HL-60/S4 treated with retinoic acid at 250 ng/mL for 4 days and 3 days (cell line): ENCODE measurements around the gene SP2.

Experiments used
- in situ Hi-C: fragments of 300-500 bp; cut with MboI; formaldehyde crosslinking; loops from 2 replicates; pipeline ENCODE4 v1.7.0; 2022; ENCODE audit warnings: low sequenced_read_pairs

SP2 gene

DNA sequence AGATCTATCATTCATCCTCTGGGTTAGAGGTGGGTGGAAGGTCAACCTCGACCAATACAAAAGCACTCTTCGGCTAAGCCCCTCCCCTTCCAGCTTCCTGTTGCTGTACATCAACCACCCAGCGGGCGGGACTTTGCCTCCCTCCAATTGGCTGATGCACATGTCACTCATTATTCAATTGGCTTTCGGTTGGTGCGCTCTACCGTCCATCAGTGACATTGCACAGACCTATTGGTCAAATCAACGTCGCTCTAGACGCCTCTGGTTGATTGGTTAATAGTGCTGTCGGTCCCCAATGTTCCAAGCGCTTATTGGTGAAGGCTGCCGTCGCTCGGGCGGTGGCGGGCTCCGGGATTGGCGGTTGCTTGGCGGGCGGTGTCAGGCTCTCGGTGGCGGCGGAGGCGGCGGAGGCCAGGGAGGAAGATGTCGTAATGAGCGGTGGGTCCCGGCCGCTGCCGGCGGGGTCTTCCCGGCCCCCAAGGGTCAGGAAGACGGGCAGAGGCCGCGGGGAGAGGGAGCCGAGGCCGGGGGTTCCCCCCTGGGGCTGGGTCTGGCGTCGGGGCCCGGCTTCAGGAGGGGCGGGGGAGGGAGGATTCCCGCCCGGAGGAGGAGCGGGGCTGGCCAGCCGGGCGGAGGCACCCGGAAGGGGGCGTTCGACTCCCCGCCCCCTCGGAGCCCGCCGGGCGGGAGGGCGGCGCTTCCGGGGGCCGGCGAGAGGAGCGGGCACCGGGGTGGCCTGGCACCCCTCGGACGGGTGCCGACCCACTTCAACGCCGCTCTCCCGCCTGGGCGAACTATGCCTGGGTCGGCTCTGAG, at the start of gene SP2:
Gene SP2 (plus strand): TSS at position 381 of the 816 bp plus-strand sequence. CDS start 51 bp downstream, at position 432.
- in situ Hi-C loops: no loop called here

DNA sequence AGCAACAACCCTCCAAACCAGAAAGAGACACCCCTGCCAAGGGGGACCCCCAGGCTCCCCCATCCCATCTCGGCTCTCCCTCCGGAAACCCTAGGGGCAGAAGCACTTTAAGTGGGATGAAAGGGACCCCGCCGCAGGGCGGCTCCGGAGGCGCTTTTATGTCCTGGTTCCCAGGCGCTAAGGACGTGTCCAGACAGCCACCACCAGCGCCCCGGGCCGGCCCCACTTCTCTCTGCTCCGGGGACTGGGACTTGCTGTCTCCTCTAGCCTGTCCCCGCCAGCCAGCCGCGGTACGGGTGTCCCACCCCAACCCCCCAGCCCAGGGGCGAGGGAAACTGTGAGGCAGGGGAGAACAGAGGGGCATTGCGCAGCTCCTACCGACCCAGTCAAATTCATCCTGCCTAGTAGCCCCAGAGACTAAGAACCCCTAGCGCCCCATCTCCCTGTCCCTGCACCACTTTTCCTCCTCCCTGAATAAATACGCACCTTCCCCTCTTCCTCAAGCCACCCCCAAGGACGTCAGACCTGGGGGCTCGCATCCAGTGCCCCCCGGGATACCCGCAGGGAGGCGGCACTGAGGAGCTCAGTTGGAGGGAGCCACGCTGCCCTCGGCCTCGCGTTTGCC, 49.2 kb upstream of the SP2 start:
- in situ Hi-C loops: no loop called here

DNA sequence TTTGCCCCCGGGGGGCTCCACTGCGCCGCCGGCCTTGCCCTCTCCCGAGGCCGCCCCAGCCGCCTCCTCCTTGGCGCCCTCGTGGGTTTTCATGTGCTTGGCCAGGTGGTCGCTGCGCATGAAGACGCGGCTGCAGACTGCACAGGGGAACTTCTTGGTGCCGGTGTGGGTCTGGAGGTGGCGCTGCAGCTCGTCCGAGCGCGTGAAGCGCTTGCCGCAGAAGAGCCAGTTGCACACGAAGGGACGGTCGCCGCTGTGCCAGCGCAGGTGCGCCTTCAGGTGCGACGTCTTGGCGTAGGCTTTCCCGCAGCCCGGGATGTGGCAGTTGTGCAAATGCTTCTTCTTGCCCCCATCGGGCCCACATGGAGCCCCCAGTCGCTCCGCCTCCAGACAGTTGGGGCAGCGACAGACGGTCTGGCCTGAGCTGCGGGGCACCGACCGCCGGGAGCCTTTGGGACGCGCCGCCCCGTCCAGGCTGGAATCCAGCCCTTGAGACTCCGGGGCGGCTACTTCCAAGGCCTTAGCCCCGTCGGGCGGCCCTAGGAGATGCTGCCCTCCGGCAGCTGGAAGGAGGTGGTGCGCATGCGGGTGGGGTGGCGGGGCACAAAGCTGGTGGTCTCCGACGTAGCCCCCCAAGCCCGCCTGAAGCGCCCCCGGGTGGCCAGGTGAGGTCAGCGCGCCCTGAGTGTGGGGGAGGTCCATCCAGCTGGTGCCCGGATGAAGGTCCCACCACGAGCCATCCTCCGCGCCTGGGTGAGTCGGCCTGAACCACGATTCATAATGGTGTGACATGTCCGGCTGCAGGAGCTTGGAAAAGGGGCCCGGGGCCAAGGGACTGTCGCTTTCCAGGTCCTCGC, 48.5 kb upstream of the SP2 start:
- in situ Hi-C loops: no loop called here

DNA sequence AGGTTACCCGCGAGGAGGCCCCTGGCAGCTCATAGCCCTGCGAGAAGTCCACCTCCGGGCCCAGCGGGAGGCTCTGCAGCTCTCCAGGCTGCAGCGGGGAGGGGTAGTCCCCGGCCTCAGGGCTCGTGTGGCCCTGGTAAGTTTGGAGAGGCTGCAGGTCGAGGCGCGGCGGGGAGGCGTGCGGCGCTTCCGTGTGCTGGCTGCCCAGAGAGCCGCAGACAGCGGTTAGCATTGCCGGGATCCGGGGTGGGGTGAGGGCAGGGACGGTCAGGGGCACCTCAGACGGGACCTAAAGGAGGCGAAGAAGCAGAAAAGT, 47.9 kb upstream of the SP2 start:
- in situ Hi-C loops: no loop called here

DNA sequence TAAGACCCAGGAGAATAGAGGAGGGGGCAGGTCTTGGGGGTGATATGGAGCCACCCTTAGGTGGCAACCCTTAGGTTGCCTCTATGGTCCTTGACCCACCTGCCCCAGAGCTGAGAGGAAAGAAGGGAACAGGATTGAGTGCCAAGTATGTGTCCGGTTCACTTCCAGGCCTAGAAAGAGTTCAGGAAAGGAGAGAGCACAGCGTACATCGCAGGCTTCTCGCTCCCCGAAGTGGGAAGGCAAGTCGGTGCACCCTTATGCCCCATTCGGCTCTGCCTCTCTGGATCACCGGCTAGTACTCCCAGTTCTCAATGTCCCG, 45.7 kb upstream of the SP2 start:
- in situ Hi-C loops: no loop called here

DNA sequence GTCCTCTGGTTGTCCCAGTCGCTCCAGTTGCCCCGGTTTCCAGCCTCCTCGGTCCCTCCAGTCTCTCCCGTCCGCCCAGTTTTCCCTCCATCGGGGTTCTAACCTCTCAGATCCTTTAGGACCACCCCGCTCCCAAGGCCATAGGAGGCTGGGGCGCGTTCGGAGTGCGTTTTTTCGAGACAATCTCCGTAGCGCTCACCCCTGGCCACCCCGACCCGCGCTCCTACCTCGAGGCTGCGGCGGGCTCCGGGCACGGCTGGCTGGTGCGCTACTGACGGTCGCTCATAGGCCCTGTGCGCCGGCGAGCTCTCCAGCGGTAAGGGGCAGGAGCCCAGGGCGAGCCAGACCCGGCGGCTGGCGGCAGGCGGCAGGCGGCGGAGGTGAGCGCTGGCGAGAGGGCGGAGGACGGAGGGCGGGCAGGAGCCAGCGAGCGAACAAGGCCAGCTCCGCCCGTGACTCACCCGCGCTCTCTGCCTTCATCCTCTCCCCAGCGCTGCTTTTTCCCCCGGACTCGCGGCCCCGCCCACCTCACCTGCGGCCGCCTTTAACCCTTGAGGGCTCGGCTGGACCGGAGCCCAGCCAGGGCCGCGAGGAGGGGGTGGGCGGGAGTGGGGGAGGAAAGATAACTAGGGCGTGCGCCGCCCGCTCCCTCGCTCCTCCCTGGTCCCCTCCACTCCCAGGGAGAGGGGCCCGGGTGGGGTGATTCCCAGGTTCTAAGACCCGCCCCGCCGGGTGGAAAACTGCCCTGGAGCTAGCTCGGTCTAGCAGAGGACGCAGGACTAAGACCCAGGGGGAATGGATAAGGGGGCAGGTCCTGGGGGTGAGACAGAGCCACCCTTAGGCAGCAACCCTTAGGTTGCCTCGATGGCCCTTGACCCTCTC, 45.1 kb upstream of the SP2 start, which contains the start of gene SP6:
Gene SP6 (minus strand): TSS at position 472 of the 882 bp plus-strand sequence. CDS start 2,734 bp downstream, outside the sequence.
- in situ Hi-C loops: no loop called here

DNA sequence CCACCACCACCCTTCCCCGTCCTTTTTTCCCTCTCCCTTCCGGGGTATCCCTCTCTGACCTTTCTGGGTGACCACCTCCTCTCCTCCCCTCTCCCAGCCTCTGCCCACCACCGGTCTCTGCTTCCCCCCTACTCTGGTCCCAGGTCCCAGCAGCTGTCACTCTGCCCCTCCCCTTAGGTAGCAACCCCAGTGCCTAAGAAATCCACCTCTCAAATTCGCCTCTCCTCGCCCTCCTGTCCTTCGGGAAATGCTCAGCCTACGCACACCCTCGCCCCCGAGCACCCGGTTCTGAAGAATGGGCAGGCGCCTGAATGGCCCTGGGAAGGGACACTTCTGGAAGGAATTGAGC, 44.3 kb upstream of the SP2 start:
- in situ Hi-C loops: no loop called here

DNA sequence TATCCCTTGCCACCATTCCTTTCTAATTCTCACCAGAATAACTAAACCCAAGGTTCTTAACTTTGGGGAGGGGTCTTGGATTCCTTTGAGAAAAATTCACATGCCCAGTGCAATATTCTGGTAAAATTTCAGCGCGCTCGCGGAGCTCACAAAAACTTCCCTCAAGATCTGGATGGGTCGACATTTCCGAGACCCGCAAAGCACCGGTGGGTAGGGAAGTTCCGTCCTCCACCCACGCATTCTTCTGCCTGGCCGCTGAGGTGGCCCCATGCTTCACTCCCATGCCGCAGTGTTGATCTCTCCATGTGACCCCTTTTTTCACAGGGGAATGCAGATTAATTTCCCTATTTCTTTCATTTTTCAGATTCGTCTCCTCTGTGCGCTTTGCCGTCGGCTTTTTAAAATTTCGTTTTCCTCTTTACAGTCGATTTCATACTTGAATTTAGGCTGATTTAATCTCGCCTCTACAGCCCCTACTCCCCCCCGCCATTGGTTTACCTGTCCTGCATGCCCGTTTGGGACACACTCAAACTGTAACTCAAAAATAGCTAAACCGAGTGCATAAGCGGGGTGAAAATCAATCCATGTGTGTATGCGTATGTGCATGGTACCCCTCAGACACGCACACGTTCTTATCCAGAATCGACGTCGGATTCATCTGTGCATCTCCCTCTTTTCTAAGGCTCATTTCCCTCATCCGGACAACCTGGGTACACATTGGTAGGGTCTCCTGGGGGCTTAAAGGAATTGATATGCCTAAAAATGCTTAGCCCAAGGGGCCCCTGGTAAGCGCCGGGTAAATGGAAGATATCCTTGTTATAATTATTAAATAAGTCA, 43.7 kb upstream of the SP2 start:
- in situ Hi-C loops: no loop called here

DNA sequence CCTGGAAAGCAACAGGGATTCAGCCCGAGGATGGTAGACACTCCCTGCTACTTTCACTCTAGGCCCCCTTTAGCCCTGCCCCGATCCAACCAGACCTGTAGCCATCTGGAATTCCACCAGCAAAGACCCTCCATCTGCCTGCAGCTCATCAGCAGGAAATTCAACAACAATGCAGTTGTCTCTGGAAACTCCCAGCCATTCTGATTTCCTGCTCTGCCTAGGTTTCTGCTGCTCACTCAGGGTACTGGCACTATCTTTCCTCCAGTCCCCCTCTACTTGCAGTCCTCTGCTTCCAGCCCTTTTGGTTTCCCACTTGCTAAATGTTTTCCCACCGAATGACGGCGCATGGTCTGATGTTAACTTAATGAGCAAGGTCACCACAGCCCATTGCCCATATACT, 42.4 kb upstream of the SP2 start:
- in situ Hi-C loops: no loop called here

DNA sequence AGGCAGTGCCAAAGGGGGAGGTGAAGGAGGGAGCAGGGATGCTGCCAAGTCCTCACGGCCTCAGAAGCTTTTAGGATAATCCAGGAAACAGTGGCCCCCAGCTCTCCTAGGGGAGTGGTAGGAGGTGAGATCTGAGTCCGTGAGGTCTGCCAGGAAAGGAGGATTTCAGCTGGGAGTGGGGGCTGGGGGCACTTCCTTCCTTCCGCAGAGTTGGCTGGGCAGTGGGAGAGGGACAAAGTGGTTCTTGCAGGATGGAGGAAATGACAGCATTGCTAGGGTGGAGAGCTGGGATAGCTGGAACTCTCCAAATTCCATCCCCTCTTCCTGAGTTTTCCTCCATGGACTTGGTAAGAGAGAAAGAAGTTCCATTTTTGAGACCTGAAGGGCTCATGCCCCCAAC, 40.3 kb upstream of the SP2 start:
- in situ Hi-C loops: no loop called here

DNA sequence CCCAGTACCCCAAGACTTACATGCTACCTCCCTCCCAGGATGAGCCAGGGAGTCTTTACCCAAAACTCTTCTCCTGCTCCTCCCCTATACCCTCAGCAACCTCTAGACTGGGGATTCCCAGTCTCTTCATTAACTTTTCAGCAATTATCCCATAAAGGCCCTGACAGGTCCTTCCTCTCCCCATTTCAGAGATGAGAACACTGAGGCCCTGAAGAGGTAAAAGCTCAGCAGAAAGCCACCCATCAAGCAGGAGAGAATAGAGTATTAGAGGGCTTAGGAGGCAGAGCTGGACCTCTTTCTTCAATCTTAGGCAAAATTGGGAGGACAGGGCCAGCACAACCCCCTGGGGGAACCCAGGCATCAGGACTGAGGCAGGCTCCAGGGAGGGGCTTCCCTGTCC, 39.2 kb upstream of the SP2 start:
- in situ Hi-C loops: no loop called here

DNA sequence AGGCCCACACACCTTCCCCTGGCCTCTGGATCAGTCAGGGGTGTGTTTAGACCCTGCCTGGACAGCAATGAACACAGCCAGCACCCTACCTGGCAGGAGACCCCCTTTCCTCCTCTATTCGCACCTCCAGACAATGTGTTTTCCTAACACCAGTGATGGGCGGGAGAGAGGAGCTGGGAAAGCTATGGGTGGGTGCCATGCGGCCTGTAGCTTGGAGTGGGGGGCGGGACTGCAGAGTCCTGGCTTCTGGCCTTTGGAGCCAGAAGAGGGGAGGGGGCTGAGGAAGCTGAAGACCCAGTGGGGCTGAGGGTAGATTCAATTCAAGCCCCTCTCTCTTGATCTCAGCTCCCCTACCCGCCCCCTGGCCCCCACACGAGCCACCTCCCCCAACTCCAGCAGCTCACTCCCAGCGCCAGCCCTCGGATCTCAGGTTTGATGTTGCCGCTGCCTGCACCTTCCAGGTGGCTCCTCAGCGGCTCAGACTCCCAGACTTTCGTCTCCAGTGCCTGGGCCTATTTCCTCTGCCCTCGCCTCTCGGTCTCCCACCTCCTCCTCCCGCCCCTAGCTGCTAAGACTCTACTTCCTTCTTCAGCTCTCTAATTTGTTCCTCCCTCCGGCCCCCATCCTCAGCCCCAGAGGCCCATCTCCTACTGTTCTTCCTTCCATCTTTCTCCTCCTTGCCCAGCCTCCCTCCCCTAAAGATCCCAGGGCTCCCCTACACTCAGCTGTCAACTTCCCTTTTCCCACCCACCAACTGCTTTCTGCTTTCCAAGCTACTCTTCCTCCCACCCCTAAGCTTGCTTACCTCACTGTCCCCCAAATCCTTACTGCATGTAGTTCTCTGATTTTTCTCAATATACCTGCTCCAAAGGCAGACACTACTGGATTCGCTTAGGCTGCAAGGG, 38.2 kb upstream of the SP2 start:
- in situ Hi-C loops: no loop called here

DNA sequence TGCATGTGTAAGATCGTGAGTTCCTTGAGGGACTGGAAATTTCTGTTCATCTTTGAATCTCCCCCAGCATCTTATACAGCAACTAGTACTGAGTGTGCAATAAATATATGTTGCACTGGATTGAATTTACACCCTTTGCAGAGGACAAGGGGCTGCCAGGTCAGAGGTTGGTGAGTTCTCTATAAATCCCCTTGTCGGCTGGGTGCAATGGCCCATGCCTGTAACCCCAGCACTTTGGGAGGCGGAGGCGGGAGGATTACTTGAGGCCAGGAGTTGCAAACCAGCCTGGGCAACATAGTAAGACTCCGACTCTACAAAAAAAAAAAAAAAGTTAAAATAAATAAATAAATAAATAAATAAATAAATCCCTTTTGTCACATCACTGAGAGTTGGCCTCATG, 35.6 kb upstream of the SP2 start:
- in situ Hi-C loops: no loop called here

DNA sequence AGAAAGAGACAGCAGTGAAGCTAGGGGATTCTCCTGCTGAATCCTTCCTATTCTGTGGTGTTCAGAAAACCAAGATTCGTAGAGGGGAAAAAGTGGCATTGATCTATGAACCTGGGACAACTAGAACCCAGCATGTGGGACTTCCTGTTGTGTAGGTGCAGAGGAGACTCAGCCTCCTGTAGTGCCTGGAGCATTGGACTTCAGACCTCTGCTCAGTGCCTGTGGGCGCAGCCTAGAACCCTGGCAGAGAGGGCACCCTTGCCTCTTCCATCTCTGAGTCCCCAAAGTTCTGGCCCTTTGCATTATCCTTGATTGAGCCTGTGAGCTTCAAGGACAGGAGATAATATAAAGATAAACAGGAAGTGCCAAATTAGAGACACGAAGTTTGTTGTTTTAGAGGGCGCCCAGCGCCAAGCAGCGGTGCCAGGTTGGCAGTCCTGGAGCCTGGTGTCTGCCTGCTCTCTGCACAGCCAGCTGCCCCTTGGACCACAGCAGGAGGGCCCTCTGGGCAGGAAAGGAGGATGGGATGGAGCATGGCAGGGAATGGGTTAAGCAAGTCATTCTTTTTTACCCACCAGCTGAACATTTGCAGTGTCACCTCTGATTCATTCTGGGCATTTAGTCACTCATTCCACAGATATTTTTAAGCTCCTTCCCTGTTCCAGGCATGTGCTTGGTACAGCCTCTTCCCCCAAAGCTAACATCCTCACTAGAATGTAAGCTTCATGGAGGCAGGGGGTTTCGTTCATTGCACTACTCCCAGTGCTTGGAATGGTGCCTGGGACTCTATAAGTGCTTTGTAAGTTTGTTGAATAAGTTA, 33.2 kb upstream of the SP2 start:
- in situ Hi-C loops: no loop called here

DNA sequence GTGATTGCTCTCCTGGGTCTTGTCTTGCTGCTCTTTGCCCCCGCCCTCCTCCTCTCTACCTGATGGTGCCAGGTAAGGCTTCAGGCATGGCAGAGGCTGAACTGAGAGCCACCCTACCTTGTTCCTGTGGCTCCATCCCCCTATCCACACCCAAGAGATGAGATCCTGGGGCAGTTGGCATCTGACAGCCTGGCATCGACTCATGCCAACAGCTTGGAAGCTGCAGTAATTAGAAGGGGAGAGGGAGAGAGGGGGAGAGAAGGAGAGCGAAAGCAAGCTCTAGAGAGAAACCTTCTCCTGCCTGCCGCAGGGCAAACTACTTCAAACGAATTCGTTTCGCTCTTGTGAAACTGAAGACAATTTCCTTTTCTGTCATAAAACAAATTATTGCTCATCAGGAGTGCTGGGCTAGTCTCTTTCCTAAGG, 31.2 kb upstream of the SP2 start:
- in situ Hi-C loops: no loop called here

DNA sequence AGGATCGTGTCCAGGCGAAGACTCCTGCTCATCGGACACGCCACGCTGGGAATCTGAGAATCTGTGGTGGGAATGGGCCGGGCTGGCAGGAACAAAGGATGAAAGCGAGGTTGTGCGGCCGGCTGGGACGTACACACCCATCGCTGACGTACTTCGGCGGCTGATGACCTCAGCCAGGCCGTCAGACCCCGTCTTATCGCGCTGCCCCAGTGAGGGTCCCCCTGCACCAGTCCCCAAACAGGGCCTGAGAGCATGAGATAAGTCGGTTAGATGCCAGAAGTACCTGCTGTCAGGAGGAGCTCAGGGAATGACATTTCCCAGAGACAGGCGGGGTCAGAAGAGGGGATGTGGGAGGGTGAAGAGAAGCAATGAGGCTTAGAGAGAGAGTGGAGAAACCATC, 29.1 kb upstream of the SP2 start:
- in situ Hi-C loops: no loop called here

DNA sequence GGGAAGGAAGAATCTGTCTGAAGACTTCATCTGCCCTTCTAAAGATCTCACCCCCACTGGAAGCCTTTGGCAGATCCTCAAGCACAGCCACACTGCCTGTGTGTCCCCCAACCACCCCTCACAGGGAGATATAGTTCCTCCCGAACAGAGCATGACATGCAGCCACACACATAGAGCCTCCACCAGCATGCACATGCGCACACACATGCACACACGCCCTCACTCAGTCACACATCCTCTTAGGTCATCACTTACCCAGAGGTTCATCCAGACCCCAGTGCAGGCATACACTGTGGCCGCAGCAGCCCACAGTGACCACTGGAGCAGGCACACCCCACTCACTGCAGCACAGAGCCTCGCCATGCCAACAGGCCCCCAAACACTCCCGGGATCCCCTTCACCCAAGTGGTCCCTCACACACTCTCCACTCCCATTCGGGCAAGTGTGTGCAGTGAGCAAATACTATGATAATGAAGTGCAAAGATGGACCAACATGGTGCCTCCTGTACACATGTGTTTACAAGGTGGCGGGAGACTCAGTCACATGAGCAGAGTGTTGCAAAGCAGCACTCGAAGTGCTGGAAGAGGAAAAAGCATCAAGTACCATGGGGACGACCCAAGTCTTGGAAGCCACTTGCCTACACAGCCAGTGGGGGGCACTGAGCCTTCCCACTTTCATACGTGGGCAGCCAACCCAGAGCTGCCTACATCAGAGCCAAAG, 28.1 kb upstream of the SP2 start:
- in situ Hi-C loops: no loop called here

DNA sequence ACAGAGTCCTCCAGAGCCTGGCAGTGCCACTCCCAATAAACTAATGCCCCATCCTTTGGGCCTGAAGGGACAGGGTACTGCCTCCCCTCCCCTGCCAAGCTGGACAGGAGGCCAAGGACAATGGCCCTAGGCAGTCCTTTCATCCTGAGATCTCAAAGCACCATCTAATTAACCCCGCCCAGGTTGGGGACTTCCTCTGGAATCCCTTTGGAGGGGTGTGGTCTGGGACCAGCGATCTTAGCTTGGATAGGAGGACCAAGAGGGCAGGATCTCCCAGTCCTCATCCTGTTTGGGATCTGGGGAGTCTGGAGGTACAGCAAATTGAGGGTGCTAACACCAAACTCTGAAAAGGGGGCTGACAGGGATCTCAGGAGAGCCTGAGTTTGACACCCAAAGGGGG, 26.9 kb upstream of the SP2 start:
- in situ Hi-C loops: no loop called here
